ENCODE results near the gene ADAP1.
"Not testable (repeated sequence)": the region's sequence is repeated elsewhere in the genome, so short reads cannot be mapped to it uniquely, and the experiment has no call there.

Gene ADAP1

GRCh38 chr7:959271-959670, 4.8 kb upstream of the ADAP1 start:
- DNase-seq (ENCODE audit: low read depth), result no peak

DNA sequence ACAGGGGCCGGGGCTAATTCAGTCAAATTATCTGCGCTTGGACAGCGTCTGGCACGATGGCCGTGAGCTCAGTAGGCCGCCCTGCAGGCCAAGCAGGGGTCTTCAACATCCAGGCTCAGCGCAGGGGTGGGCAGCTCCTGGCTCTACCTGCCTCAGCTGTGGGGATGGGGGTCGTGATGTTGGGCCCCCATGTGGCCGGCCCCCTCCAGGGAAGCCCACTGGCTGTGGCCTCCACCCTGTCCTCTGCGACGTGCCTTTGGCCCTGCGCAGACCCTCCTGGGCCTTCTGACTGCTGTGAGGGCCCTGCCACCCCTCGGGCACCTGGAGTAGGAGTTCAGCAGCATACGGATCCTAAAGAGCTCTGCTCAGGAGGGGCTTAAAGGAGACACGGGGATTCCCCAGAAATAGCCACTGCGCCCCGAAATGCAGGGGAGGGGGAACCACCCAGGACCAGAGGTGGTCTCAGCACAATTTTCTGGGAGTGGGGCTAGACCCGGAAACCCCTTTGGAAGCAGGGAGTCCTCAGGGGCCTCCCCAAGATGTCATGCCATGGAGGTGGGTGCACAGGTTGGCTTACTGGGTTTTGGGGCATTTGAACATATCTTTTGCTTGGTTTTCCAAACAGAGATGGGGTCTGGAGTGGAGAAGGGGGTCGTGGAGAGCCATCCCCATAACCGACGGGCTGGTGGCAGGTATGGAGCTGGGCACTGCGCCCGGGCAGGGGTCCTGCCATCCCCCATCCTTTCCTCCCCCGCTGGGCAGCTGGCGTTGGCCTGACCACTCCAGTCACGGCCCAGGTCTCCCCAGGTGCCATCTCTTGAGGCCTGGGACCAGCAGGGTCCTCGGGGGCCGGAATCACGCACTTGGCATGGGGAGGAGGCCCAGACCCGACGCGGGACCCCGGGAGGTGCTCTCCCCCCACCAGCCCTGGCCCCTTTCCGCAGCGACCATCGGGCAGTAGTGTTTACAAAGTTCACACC, 4.0 kb upstream of the ADAP1 start:
- DNase-seq (ENCODE audit: low read depth), result no peak

DNA sequence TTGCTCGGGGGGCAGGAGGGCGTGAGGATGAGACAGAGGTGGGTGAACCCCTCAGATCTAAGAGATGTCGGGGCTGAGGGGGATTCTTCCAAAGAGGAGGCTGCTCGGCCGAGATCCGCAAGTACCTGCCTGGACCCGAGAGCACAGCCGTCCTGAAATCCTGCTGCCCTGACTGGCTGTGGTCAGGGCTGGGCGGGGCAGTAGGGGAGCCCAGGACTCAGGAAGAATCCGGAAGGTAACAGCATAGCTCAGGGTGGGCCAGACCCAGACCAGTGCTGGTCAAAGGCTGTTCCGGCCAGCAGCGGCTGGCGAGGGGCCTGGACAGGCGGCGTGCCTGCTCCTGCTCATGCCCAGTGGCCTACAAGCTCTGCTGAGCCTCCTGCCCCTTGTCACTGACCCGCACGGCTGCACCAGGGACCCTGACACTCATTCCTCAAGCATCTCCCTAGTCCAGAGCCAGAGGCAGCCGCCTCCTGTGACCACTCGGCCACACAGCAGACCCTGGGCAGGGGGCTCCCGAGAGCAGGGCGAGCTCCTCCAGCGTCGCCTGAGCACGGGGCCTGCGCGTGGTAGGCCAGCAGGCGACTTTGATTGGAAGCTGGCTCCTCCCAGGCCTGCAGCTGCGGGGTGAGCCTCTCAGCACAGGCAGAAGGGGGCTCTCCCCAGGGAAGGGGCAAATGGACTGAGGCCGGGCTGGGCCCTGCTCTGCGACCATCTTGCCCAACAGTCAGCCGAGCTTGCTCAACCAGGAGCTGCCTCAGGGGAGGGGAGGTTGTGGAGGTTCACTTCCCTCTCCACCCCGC, 3.1 kb upstream of the ADAP1 start:
- DNase-seq (ENCODE audit: low read depth), result no peak

DNA sequence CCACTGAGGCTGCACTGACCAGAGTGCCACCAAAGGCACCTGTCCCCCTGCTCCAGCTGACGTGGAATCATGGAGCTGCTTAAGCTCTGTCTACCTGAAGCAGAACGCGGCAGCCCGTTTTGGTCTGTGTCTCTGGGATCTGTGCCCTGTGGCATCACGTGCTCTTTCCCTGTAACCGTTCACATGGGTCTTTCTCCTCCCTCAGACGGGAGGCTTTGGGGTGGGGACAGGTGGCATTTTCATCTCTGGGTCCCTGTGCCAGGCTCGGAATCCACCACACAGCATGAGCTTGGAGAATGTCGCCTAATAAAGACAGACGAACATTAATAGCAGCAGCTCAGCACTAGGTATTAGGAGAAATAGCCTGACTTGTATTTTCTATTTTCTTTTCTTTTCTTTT, 1.6 kb upstream of the ADAP1 start:
- no peak for DNase-seq (ENCODE audit: low read depth)

DNA sequence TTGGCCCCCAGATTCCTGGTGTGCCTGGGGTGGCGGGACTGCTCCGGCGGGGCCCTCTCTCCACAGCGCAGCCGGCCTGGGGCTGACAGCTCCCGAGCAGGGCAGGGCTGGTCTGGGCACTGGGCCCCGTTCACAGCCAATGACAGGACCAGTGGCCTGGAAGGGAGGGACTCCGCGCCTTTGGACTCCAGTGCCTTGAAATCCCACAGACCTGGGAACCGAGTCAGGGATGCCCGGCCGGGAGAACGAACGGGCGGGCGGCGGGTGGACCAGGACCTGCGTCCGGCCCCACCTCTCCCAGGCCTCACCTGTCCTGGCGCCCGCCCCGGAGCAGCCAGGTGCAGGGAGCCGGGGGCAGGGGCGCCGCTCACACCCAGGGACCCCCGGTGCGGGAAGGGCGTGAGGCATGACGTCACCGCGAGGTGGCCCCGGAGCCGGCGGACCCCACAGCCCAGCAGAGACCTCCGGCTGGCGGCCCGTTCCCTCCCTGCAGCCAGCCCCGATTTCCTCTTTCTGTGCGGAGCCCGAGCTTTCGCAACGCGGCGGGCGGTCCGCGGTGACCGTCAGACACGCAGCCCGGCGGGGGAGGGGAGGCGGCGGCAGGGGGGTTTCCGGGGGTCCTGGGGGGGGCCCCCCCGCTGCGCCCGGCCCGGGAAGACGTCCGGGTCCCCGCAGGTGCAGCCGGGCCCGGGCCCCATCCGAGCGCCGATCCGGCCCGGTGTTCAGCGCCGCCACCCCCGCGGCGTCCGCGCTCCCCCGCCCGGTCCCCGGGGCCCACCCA, 743 bp downstream of the ADAP1 start:
- no peak for DNase-seq (ENCODE audit: low read depth)

GRCh38 chr7:952548-953441, 1.7 kb downstream of the ADAP1 start:
- no peak for DNase-seq (ENCODE audit: low read depth)

DNA sequence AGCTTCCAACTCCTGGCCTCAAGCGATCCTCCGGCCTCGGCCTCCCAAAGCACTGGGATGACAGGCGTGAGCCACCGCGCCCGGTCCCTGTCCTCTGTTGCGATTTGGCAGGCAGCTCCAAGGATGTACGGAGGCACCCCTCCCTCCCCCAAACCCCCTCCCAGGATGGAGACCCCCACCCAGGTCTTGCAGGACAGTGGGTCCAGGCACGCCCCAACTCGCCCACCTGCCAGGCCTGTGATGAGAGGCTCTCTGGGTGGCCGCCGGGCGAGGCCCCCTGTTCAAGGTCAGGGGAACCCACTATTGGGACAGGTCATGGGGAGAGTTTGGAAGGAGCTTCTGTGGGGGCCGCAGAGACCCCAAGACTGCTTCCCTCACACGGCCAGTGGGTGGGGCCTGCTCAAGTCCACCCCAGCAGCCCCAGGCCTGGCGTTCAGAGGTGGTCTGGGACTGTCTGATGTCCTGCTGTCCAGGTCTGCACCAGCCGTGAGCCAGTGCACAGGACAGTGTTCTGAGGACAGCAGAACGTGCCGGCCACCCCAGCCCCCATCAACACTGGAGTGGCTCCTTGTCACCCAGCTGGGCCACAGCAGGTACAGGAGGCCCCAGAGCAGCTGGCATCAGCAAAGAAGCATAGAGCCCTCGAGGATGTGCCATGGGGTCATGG, 2.5 kb downstream of the ADAP1 start:
- DNase-seq (ENCODE audit: low read depth), result no peak

DNA sequence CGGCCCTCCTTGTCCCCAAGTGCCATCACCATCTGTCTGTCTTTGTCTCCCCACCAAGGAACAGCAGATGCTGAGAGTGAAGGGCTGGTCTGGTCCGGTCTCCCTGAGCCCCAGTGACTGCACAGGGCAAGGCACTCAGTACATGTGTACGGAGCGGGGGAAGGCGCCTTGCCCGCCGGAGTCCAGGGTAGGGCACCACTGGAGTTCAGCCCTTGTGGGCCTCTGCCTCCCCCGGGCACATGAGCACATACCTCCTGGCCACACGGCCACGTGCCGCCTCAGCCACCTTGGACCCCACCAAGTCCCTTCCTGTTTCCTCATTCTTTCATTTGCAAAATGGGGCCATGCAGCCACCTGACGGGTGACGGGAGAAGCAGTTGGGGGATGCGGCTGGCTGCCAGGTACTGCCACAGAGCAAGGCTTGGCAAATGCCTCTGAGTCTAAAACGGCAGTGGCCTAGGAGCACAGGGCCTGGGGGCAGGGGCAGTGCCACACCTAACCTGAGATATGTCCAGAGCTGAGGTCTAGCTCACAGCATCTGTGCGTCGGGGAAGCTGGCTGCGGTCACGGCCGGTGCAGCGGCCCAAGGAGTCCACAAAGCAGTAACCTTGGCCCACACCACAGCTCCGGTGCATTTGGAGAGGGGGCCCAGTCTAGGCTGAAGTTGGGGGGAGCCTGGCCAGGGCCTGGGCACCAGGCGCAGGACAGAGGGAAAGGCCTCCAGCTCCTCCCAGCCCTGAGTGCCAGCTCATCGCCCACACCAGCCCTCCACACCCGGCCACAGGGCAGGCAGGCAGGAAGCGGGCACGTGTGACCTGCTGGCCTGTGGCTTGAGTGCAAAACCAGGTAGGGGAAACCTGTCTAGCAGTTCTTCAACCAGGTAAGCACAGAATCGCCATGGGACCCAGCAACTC, 5.2 kb downstream of the ADAP1 start:
- no peak for DNase-seq (ENCODE audit: low read depth)

GRCh38 chr7:947391-948210, 6.9 kb downstream of the ADAP1 start:
- no peak for DNase-seq (ENCODE audit: low read depth)

GRCh38 chr7:946256-946996, 8.1 kb downstream of the ADAP1 start:
- DNase-seq (ENCODE audit: low read depth), result no peak

- DNase-seq (ENCODE audit: low read depth), result no peak
These were observed 8.8 kb downstream of the ADAP1 start for GRCh38 chr7:945556-946255.

DNA sequence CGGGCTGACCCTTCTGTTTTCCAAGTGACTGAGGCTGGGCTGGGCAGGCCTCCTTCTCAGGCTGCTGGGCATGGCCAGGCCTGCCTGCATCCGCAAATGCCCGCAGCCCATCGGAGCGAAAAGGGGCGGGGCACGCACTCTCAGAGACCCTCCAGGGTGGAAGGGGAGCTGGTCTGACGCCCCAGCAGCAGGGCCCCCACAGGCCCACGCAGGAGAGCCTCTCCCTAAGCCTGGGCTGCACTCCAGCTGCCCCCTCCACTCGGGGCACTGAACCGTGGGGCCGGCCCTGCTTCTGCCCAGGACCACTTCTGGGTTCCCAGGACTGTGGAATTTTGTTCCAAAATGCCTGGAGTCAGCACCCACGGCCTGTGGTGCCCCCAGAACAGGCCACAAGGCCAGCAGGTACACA, 9.3 kb downstream of the ADAP1 start:
- no peak for DNase-seq (ENCODE audit: low read depth)

DNA sequence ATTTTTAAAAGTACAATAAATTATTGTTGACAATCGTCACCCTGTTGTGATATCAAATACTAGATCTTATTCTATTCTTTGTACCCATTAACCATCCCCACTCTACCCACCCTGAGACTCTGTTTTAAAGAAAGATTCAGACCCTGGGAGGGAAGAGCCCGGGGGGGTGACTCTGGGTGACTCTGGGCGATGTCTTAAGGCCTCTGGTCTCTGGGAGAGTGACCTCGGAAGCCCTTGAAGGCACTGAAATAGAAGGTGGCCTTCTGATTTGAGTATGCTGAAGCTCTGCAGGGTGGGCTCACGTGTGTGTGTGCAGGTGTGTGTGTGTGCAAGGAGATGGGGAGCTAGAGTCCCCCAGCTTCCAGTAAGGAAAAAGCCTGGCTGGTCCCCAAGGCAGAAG, 9.7 kb downstream of the ADAP1 start:
- no peak for DNase-seq (ENCODE audit: low read depth)

DNA sequence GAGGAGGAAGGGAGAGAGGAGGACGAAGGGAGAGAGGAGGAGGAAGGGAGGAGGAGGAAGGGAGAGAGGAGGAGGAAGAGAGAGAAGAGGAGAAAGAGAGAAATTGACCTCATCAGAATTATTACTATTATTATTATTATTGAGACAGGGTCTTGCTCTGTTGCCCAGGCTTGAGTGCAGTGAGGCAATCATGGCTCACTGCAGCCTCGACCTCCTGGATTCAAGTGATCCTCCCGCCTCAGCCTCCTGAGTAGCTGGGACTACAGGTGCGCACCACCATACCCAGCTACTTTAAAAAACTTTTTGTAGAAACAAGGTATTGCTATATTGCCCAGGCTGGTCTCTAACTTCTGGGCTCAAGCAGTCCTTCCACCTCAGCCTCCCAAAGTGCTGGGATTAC, 10.7 kb downstream of the ADAP1 start:
- DNase-seq (ENCODE audit: low read depth), result not testable (repeated sequence)

DNA sequence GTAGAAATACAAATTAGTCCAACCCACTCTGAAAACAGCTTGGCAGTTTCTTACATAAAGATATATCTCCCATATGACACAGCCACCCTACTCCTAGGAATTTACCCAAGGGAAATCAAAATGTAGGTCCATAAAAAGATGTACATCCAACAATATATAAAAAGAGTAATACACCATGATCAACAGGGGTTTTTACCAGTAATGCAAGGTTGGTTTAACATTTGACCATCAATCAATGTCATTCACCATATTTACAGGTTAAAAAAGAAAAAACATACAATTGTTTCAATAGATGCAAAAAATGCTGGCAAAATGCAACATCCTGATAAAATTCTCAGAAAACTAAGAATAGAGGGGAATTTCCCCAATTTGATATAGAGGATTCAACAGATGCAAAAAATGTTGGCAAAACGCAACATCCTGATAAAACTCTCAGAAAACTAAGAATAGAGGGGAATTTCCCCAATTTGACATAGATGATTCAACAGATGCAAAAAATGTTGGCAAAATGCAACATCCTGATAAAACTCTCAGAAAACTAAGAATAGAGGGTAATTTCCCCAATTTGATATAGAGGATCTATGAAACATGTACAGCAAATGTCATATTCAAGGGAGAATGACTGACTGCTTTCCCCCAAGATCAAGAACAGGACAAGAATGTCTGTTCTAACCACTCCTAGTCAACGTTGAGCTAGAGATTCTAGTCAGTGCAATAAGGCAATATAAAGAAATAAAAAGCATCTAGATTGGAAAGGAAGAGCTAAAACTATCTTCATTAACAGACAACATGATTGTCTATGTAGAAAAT, 13.7 kb downstream of the ADAP1 start:
- no peak for DNase-seq (ENCODE audit: low read depth)

GRCh38 chr7:939843-940242, 14.6 kb downstream of the ADAP1 start:
- no peak for DNase-seq (ENCODE audit: low read depth)
